ENCODE results near the gene IL32. TPM values are rescaled to one million over a fixed set of nuclear protein-coding genes. Genes with fewer than 3 reads are reported as not detected.

Gene IL32
- total RNA-seq, 4 donors from 2014 or later = 24.0 to 53.6 (median 28.9) TPM

DNA sequence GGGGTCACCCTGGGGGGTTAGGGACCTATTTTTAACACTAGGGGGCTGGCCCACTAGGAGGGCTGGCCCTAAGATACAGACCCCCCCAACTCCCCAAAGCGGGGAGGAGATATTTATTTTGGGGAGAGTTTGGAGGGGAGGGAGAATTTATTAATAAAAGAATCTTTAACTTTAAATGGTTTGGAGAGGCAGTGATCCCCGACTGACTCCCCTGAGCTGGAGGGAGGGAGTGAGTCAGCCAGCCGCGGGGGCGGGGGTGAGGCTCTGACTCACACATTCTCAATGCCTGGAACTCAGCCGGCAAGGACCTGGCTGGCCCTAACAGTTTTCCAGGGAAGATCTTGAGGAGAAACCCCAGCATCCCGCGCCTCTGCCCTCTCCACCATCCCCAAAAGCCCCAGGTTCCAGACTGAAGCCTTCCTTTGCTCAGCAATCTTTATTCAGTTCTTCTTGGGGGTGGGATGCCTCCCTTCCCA is 43.2 kb upstream of the IL32 start:
- TF ChIP-seq CTCF (IDR thresholded peaks at IDR 0.05) (no peak), POLR2A (IDR thresholded peaks at IDR 0.05) (peak in 1 of 2 donors; percentile 30)
- Histone ChIP-seq H3K27ac (peak overlapping the region; percentile 82 to 98 (median 98)), H3K36me3 (peaks cover 4 to 11% of the 10 kb centered on the region in 2 donors), H3K9me3 (no peaks in the 10 kb centered on the region), H3K4me3 (replicated peaks in 1 of 3) (peak overlapping the region in 1 of 3 donors; percentile 77), H3K4me1 (peaks cover 41 to 51% of the 10 kb centered on the region in 2 donors), H3K27me3 (no peaks in the 10 kb centered on the region)
- WGBS, 2 donors = 10 to 21% methylated on average over 8 of the region's 8 CpGs
- intact Hi-C loops (cut with DNase I) = no loop called here
- DNase-seq = peak; percentile 97

DNA sequence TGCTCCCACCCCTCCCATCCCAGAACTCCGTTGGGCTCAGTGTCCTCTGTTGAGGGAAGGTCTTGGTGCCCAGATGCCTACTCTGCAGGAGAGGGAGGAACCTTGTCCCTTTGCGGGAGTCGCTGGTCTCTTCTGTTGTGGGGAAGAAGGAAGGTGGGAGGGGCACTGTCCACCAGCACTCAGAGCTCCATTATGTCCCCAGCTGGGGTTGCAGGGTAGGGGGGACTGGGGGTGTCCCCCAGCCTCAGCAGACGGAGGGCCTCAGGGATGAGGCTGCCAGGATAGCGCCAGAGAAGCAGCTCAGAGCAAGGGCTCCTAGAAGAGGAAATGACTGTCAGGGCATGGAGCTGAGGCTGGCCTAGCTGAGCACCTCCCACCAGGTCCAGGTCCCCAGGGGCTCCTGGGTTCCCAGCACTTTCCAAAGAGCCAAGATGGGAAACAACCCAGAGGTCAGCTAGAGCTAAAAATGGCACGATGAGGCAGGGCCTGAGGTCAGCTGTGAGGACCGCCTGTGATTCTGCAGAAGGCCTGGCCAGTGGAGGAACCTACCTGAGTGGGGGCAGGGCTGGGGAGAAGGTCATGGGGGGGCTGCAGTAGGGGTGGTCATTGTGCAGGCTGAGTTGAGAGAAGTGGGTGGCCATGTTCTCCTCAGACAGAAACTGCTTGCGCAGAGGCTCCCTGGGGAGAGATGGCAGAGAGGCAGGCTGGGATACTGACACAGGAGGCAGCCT is 42.6 kb upstream of the IL32 start:
- peaks cover 4 to 13% of the 10 kb centered on the region in 2 donors for H3K36me3 ChIP-seq
- peaks cover 41 to 53% of the 10 kb centered on the region in 2 donors for H3K4me1 ChIP-seq
- no peaks in the 10 kb centered on the region for H3K9me3 ChIP-seq
- WGBS, 2 donors = 50 to 56% methylated on average over 6 to 8 of the region's 8 CpGs
- DNase-seq = no peak
- H3K27me3 ChIP-seq = no peaks in the 10 kb centered on the region
- intact Hi-C loops (cut with DNase I) = no loop called here
- no peak for TF ChIP-seq CTCF (IDR thresholded peaks at IDR 0.05)
- H3K4me3 ChIP-seq (replicated peaks in 1 of 3) = peak overlapping the region in 1 of 3 donors; percentile 68
- H3K27ac ChIP-seq = peak overlapping the region; percentile 82 to 98 (median 98)

GRCh38 chr16:3023415-3023668 is 42.1 kb upstream of the IL32 start:
- peak in 1 of 2 donors; percentile 54 for DNase-seq

DNA sequence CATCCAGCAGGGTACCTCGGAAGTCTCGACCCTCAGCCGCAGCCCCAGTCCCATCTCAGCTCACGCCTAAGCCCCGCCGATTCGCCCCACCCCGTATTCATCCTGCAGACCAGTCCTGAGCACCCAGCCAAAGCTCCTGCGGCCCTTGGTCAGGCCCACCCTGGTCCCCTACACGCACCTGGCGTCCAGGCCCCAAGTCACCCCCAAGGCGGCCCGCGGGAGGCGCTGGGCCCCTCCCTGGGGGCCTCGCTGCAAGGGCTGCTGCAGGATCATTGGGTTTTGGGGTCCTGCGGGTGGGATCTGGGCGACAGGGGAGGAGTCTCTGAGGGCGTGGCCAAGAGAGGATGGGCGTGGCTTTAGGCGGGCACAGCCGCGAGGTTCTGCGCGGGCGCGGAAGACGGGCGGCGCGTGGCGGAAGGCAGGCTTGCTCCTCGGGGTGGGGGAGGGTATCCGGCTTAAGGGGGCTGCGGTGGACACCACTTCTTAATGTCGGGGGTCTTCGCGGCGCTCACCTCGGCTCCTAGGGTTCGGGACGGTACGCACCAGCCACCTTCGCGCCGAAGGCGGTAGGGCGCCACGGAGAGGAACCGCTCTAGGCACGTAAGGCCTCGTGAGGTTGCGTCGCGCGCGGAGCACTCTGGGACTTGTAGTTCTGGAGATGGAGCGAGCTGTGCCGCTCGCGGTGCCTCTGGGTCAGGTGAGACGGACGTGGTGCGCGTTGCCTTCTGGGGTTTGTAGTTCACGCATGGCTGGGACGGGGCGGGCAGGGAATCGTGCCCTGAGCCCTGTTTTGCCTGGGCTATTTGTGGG is 41.6 kb upstream of the IL32 start, which contains the start of the genes HCFC1R1 and THOC6:
Gene HCFC1R1, minus strand, starts transcription at position 274 of the 810 bp plus-strand sequence. Its CDS starts 1 bp downstream, at position 273.
Gene THOC6, plus strand, starts transcription at position 367 of the 810 bp plus-strand sequence. Its CDS starts 292 bp downstream, at position 659.
- H3K27ac ChIP-seq = peak within 1 kb of the TSS; percentile 82 to 98 (median 98)
- peak; percentile 98 for DNase-seq
- TF ChIP-seq POLR2A (IDR thresholded peaks at IDR 0.05) = peak; percentile 50 to 79
- TF ChIP-seq CTCF (IDR thresholded peaks at IDR 0.05) = no peak
- peaks cover 4 to 13% of the 10 kb centered on the region in 2 donors for H3K36me3 ChIP-seq
- peak within 1 kb of the TSS; percentile 15 to 86 (median 68) for H3K4me3 ChIP-seq (replicated peaks in 1 of 3)
- intact Hi-C loops (cut with DNase I) = no loop called here
- H3K4me1 ChIP-seq = peaks cover 39 to 54% of the 10 kb centered on the region in 2 donors
- WGBS, 2 donors = 1% methylated on average over 20 of the region's 69 CpGs
- H3K9me3 ChIP-seq = no peaks in the 10 kb centered on the region
- no peaks in the 10 kb centered on the region for H3K27me3 ChIP-seq

More at GRCh38 chr16:3023415-3023668, 42.1 kb upstream of the IL32 start:
- intact Hi-C loops (cut with DNase I) = no loop called here
- H3K4me1 ChIP-seq = peaks cover 39 to 53% of the 10 kb centered on the region in 2 donors
- WGBS, 2 donors = 6 to 27% methylated on average over 2 to 6 of the region's 6 CpGs
- no peaks in the 10 kb centered on the region for H3K9me3 ChIP-seq
- H3K4me3 ChIP-seq (replicated peaks in 1 of 3) = peak overlapping the region in 2 of 3 donors; percentile 68 to 86
- TF ChIP-seq POLR2A (IDR thresholded peaks at IDR 0.05) (peak in 1 of 2 donors; percentile 50), CTCF (IDR thresholded peaks at IDR 0.05) (no peak)
- H3K36me3 ChIP-seq = peaks cover 4 to 13% of the 10 kb centered on the region in 2 donors
- H3K27me3 ChIP-seq = no peaks in the 10 kb centered on the region
- peak overlapping the region; percentile 82 to 98 (median 98) for H3K27ac ChIP-seq

Measured in thyroid gland (tissue), 4 donors.